ENCODE data around the gene ADNP. TPM values are rescaled to one million over a fixed set of nuclear protein-coding genes. Genes with fewer than 3 reads are reported as not detected.

ADNP gene
- total RNA-seq, 2 experiments from 2014 or later: 51.5 to 94.9 TPM

GRCh38 chr20:50886184-50886790 is 45.0 kb downstream of the ADNP start:
- ChIA-PET CTCF (ENCODE audit: unreplicated experiment) (no interaction called here), POLR2A (no interaction called here)
- H3K79me2 ChIP-seq (ENCODE audit: insufficient read depth, low read depth, low read length): no peaks in the 10 kb centered on the region
- no peak overlapping the region for H3K4me3 ChIP-seq (ENCODE audit: low read depth, low read length, poor library complexity, severe bottlenecking)
- H2AFZ ChIP-seq (ENCODE audit: low read length): no peak overlapping the region
- H3K9me2 ChIP-seq (ENCODE audit: insufficient read depth, low read length): no peaks in the 10 kb centered on the region
- no peaks in the 10 kb centered on the region for H3K9me3 ChIP-seq (ENCODE audit: low read length)
- no peak overlapping the region for H3K4me2 ChIP-seq (ENCODE audit: low read length)
- DNase-seq (ENCODE audit: low spot score): no peak
- no peak overlapping the region for H3K27ac ChIP-seq (ENCODE audit: low read depth, low read length, poor library complexity, severe bottlenecking)
- intact Hi-C loops (cut with micrococcal nuclease; ENCODE audit: unreplicated experiment): no loop called here
- peaks cover 11% of the 10 kb centered on the region; the same call in 1 of the 2 replicates for H4K20me1 ChIP-seq (ENCODE audit: insufficient read depth, low read length)
- no peak for TF ChIP-seq EZH2phosphoT487 (IDR thresholded peaks at IDR 0.05; ENCODE audit: borderline replicate concordance, low read depth, low read length)
- TF ChIP-seq, protein P1, sequence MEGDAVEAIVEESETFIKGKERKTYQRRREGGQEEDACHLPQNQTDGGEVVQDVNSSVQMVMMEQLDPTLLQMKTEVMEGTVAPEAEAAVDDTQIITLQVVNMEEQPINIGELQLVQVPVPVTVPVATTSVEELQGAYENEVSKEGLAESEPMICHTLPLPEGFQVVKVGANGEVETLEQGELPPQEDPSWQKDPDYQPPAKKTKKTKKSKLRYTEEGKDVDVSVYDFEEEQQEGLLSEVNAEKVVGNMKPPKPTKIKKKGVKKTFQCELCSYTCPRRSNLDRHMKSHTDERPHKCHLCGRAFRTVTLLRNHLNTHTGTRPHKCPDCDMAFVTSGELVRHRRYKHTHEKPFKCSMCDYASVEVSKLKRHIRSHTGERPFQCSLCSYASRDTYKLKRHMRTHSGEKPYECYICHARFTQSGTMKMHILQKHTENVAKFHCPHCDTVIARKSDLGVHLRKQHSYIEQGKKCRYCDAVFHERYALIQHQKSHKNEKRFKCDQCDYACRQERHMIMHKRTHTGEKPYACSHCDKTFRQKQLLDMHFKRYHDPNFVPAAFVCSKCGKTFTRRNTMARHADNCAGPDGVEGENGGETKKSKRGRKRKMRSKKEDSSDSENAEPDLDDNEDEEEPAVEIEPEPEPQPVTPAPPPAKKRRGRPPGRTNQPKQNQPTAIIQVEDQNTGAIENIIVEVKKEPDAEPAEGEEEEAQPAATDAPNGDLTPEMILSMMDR (conservative IDR thresholded peaks at IDR 0.05; ENCODE audit: low read length): no peak
- H3K4me1 ChIP-seq (ENCODE audit: insufficient read depth, low read length, poor library complexity, severe bottlenecking): peaks cover 6% of the 10 kb centered on the region
- BruUV-seq (replicated peaks): no TSS peak
- H3K36me3 ChIP-seq (ENCODE audit: insufficient read depth, low read length): peaks cover 74% of the 10 kb centered on the region

- no TSS peak for BruUV-seq (replicated peaks)
- H3K9me3 ChIP-seq (ENCODE audit: low read length): no peaks in the 10 kb centered on the region
- ChIA-PET POLR2A (no interaction called here), CTCF (ENCODE audit: unreplicated experiment) (no interaction called here)
- H3K27ac ChIP-seq (ENCODE audit: low read depth, low read length, poor library complexity, severe bottlenecking): no peak overlapping the region
- no peak overlapping the region for H2AFZ ChIP-seq (ENCODE audit: low read length)
- H3K79me2 ChIP-seq (ENCODE audit: insufficient read depth, low read depth, low read length): no peaks in the 10 kb centered on the region
- H3K36me3 ChIP-seq (ENCODE audit: insufficient read depth, low read length): peaks cover 74% of the 10 kb centered on the region
- H3K4me3 ChIP-seq (ENCODE audit: low read depth, low read length, poor library complexity, severe bottlenecking): no peak overlapping the region
- H3K9me2 ChIP-seq (ENCODE audit: insufficient read depth, low read length): no peaks in the 10 kb centered on the region
- TF ChIP-seq EZH2phosphoT487 (IDR thresholded peaks at IDR 0.05; ENCODE audit: borderline replicate concordance, low read depth, low read length): no peak
- TF ChIP-seq, protein P1 (conservative IDR thresholded peaks at IDR 0.05; ENCODE audit: low read length): no peak
- H3K4me2 ChIP-seq (ENCODE audit: low read length): no peak overlapping the region
- no peak for DNase-seq (ENCODE audit: low spot score)
- peaks cover 8% of the 10 kb centered on the region; the same call in 1 of the 2 replicates for H4K20me1 ChIP-seq (ENCODE audit: insufficient read depth, low read length)
- peaks cover 6% of the 10 kb centered on the region for H3K4me1 ChIP-seq (ENCODE audit: insufficient read depth, low read length, poor library complexity, severe bottlenecking)
- intact Hi-C loops (cut with micrococcal nuclease; ENCODE audit: unreplicated experiment): loop anchor here (2.0 kb wide), 1 partner anchor 91 kb away; the partner anchor contains the start of gene BCAS4
Observed at GRCh38 chr20:50885781-50886180, 45.5 kb downstream of the ADNP start.

DNA sequence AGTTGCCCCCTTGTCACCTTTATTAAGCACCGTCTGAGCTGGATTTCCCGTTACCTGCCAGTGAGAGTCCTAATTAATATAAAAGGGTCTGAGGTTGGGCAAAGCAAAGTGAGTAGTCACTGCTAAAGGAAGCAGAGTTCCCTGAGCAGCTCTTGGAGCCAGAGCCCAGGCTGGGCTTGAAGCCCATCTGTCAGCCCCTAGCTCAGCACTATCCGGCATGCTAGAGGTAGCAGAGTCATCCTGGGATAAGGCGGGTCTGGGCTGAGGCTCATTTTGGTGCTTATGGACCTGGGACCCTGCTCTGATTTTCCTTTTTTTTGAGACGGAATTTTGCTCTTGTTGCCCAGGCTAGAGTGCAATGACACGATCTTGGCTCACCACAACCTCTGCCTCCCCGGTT is 46.2 kb downstream of the ADNP start:
- Histone ChIP-seq H2AFZ (ENCODE audit: low read length) (no peak overlapping the region), H3K36me3 (ENCODE audit: insufficient read depth, low read length) (peaks cover 74% of the 10 kb centered on the region), H3K4me2 (ENCODE audit: low read length) (no peak overlapping the region), H3K79me2 (ENCODE audit: insufficient read depth, low read depth, low read length) (no peaks in the 10 kb centered on the region), H3K4me1 (ENCODE audit: insufficient read depth, low read length, poor library complexity, severe bottlenecking) (peaks cover 1% of the 10 kb centered on the region), H3K9me3 (ENCODE audit: low read length) (no peaks in the 10 kb centered on the region), H4K20me1 (ENCODE audit: insufficient read depth, low read length) (peaks cover 1% of the 10 kb centered on the region; the same call in 1 of the 2 replicates), H3K27ac (ENCODE audit: low read depth, low read length, poor library complexity, severe bottlenecking) (no peak overlapping the region), H3K9me2 (ENCODE audit: insufficient read depth, low read length) (no peaks in the 10 kb centered on the region), H3K4me3 (ENCODE audit: low read depth, low read length, poor library complexity, severe bottlenecking) (no peak overlapping the region)
- ChIA-PET CTCF (ENCODE audit: unreplicated experiment) (interaction anchor here (0.5 to 0.6 kb wide), 2 partner anchors 48 to 63 kb away, joined by 3 to 4 read pairs; no protein-coding TSS in a partner anchor), POLR2A (interaction anchor here (0.6 to 1.1 kb wide), 3 partner anchors 10 to 91 kb away, joined by 3 to 6 read pairs (median 4); partner anchors contain the start of gene BCAS4)
- no TSS peak for BruUV-seq (replicated peaks)
- no peak for DNase-seq (ENCODE audit: low spot score)
- TF ChIP-seq, protein P1 (conservative IDR thresholded peaks at IDR 0.05; ENCODE audit: low read length): no peak
- TF ChIP-seq EZH2phosphoT487 (IDR thresholded peaks at IDR 0.05; ENCODE audit: borderline replicate concordance, low read depth, low read length): no peak
- intact Hi-C loops (cut with micrococcal nuclease; ENCODE audit: unreplicated experiment): loop anchor here (2.0 kb wide), 1 partner anchor 90 kb away; the partner anchor contains the start of gene BCAS4
